Measurements from ENCODE around the gene CALN1. TPM values are rescaled to one million over a fixed set of nuclear protein-coding genes. Genes with fewer than 3 reads are reported as not detected.
"Not testable (repeated sequence)": the region's sequence is repeated elsewhere in the genome, so short reads cannot be mapped to it uniquely, and the experiment has no call there.

CALN1 gene
- polyA plus RNA-seq, 3 donors, result under 0.01 TPM; not detected in 2

DNA sequence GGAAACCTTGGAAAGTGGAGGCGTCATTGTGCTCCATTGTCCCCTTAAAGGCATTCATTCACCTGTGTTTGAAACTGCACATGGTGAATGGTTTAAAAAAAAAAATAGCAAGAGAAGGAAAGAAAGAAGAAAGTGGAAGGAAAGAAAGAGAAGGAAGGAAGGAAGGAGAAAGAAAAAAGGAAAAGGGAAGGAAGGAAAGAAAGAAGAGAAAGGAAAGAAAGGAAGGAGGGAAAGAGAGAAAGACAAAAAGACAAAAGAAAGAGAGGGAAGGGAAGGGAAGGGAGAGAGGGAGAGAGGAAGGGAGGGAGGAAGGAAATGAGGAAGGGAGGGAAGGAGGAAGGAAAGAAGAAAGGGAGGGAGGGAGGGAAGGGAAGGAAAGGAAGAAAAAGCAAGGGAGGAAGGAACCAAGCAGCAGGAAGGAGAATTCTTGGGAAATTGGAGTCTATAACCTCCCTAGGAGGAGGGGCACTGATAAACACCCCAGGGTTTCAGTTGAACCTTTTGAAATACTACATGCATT is 66.9 kb downstream of the CALN1 start:
- Histone ChIP-seq H4K20me1 (ENCODE audit: insufficient read depth, low read length) (no peaks in the 10 kb centered on the region), H3K9ac (ENCODE audit: insufficient read depth, low read length, poor library complexity, severe bottlenecking) (no peak overlapping the region), H3K27me3 (ENCODE audit: control insufficient read depth in 2 of 2, insufficient read depth in 2 of 2, low read length in 2 of 2) (no peaks in the 10 kb centered on the region), H3K79me2 (ENCODE audit: insufficient read depth, low read length) (no peaks in the 10 kb centered on the region), H2AFZ (ENCODE audit: insufficient read depth, low read depth, low read length, poor library complexity, severe bottlenecking) (no peak overlapping the region), H3K36me3 (replicated peaks in 1 of 2; ENCODE audit: control insufficient read depth in 1 of 2, insufficient read depth in 2 of 2, low read length in 2 of 2) (no peaks in the 10 kb centered on the region), H3K9me3 (replicated peaks in 1 of 2; ENCODE audit: control insufficient read depth in 1 of 2, insufficient read depth in 1 of 2, low read length in 2 of 2) (peaks cover 0 to 4% of the 10 kb centered on the region in 2 donors), H3K27ac (ENCODE audit: low read depth in 1 of 2, low read length in 2 of 2) (no peak overlapping the region), H3K4me1 (ENCODE audit: control insufficient read depth in 1 of 2, insufficient read depth in 2 of 2, low read length in 2 of 2) (no peaks in the 10 kb centered on the region), H3K4me2 (replicated peaks; ENCODE audit: extremely low read depth, low read length, poor library complexity, severe bottlenecking) (no peak overlapping the region), H3K4me3 (replicated peaks in 1 of 3; ENCODE audit: low read depth in 2 of 3, low read length in 3 of 3) (no peak overlapping the region)
- WGBS (ENCODE audit: insufficient coverage), result no CpG with 5 or more reads among the region's 1 CpG
- peaks cover 0 to 8% (median 3%) of the 10 kb centered on the region in 7 donors for H3K9me3 Mint-ChIP-seq
- intact Hi-C loops (cut with micrococcal nuclease), result no loop called here
- H3K4me1 Mint-ChIP-seq, result no peaks in the 10 kb centered on the region
- peaks cover 4 to 10% (median 4%) of the 10 kb centered on the region in 3 donors for H3K27me3 Mint-ChIP-seq (ENCODE audit: low read depth in 3 of 3)
- DNase-seq, result no peak
- peak overlapping the region in 1 of 2 donors; percentile 40 for H3K4me3 Mint-ChIP-seq
- no peak overlapping the region for H3K27ac Mint-ChIP-seq
- TF ChIP-seq, protein P1, sequence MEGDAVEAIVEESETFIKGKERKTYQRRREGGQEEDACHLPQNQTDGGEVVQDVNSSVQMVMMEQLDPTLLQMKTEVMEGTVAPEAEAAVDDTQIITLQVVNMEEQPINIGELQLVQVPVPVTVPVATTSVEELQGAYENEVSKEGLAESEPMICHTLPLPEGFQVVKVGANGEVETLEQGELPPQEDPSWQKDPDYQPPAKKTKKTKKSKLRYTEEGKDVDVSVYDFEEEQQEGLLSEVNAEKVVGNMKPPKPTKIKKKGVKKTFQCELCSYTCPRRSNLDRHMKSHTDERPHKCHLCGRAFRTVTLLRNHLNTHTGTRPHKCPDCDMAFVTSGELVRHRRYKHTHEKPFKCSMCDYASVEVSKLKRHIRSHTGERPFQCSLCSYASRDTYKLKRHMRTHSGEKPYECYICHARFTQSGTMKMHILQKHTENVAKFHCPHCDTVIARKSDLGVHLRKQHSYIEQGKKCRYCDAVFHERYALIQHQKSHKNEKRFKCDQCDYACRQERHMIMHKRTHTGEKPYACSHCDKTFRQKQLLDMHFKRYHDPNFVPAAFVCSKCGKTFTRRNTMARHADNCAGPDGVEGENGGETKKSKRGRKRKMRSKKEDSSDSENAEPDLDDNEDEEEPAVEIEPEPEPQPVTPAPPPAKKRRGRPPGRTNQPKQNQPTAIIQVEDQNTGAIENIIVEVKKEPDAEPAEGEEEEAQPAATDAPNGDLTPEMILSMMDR (IDR thresholded peaks at IDR 0.05), result no peak
- no peaks in the 10 kb centered on the region for H3K36me3 Mint-ChIP-seq

DNA sequence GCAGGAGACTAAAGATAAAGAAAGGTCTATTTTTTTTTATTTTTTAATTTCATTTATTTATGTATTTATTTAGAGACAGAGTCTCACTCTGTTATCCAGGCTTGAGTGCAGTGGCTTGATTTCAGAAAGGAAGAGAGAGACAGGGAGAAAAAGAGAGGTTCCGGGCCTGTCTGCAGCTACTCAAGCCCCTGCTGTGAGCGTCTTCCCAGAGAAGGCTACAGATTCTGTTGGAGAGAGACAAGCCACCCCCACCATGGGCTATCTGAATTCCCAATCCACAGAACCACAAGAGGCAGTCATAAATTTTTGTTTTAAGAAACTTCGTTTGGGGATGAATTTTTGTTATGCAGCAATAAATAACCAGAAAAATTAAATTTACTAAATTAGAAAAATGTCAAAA is 68.1 kb downstream of the CALN1 start:
- intact Hi-C loops (cut with micrococcal nuclease), result no loop called here
- no peaks in the 10 kb centered on the region for H3K4me1 ChIP-seq (ENCODE audit: control insufficient read depth in 1 of 2, insufficient read depth in 2 of 2, low read length in 2 of 2)
- no peak overlapping the region for H3K9ac ChIP-seq (ENCODE audit: insufficient read depth, low read length, poor library complexity, severe bottlenecking)
- H3K4me1 Mint-ChIP-seq, result no peaks in the 10 kb centered on the region
- no peak for DNase-seq
- H4K20me1 ChIP-seq (ENCODE audit: insufficient read depth, low read length), result no peaks in the 10 kb centered on the region
- no peak overlapping the region for H2AFZ ChIP-seq (ENCODE audit: insufficient read depth, low read depth, low read length, poor library complexity, severe bottlenecking)
- WGBS (ENCODE audit: insufficient coverage), result no CpG with 5 or more reads among the region's 3 CpGs
- peaks cover 2 to 16% (median 8%) of the 10 kb centered on the region in 7 donors for H3K9me3 Mint-ChIP-seq
- no peak overlapping the region for H3K27ac ChIP-seq (ENCODE audit: low read depth in 1 of 2, low read length in 2 of 2)
- no peaks in the 10 kb centered on the region for H3K36me3 Mint-ChIP-seq
- H3K27me3 Mint-ChIP-seq (ENCODE audit: low read depth in 3 of 3), result peaks cover 7 to 10% (median 8%) of the 10 kb centered on the region in 3 donors
- H3K9me3 ChIP-seq (replicated peaks in 1 of 2; ENCODE audit: control insufficient read depth in 1 of 2, insufficient read depth in 1 of 2, low read length in 2 of 2), result peaks cover 0 to 7% of the 10 kb centered on the region in 2 donors
- H3K4me2 ChIP-seq (replicated peaks; ENCODE audit: extremely low read depth, low read length, poor library complexity, severe bottlenecking), result no peak overlapping the region
- H3K4me3 Mint-ChIP-seq, result no peak overlapping the region
- no peaks in the 10 kb centered on the region for H3K36me3 ChIP-seq (replicated peaks in 1 of 2; ENCODE audit: control insufficient read depth in 1 of 2, insufficient read depth in 2 of 2, low read length in 2 of 2)
- no peak overlapping the region for H3K4me3 ChIP-seq (replicated peaks in 1 of 3; ENCODE audit: low read depth in 2 of 3, low read length in 3 of 3)
- no peak overlapping the region for H3K27ac Mint-ChIP-seq
- H3K27me3 ChIP-seq (ENCODE audit: control insufficient read depth in 2 of 2, insufficient read depth in 2 of 2, low read length in 2 of 2), result no peaks in the 10 kb centered on the region
- TF ChIP-seq, protein P1 (IDR thresholded peaks at IDR 0.05), result no peak
- no peaks in the 10 kb centered on the region for H3K79me2 ChIP-seq (ENCODE audit: insufficient read depth, low read length)

DNA sequence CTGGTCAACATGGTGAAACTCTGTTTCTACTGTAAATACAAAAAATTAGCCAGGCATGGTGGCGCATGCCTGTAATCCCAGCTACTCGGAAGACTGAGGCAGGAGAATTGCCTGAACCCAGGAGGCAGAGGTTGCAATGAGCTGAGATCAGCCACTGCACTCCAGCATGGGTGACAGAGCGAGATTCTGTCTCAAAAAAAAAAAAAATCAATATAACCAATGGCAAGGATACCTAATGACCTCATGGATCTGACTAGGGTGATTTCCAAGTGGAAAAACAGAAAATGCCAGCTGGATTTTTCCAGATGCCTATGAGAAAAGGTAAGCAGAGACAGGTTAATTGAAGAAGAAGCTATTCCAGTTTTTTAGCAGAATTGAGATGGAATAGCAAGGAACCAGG is 68.8 kb downstream of the CALN1 start:
- H3K27ac ChIP-seq (ENCODE audit: low read depth in 1 of 2, low read length in 2 of 2); H3K4me3 ChIP-seq (replicated peaks in 1 of 3; ENCODE audit: low read depth in 2 of 3, low read length in 3 of 3); H3K4me2 ChIP-seq (replicated peaks; ENCODE audit: extremely low read depth, low read length, poor library complexity, severe bottlenecking); H3K36me3 ChIP-seq (replicated peaks in 1 of 2; ENCODE audit: control insufficient read depth in 1 of 2, insufficient read depth in 2 of 2, low read length in 2 of 2); intact Hi-C loops (cut with micrococcal nuclease); H3K79me2 ChIP-seq (ENCODE audit: insufficient read depth, low read length); H3K9me3 ChIP-seq (replicated peaks in 1 of 2; ENCODE audit: control insufficient read depth in 1 of 2, insufficient read depth in 1 of 2, low read length in 2 of 2); H3K9ac ChIP-seq (ENCODE audit: insufficient read depth, low read length, poor library complexity, severe bottlenecking); H3K27ac Mint-ChIP-seq; H3K36me3 Mint-ChIP-seq; H3K4me1 Mint-ChIP-seq; H4K20me1 ChIP-seq (ENCODE audit: insufficient read depth, low read length); DNase-seq; H2AFZ ChIP-seq (ENCODE audit: insufficient read depth, low read depth, low read length, poor library complexity, severe bottlenecking); H3K27me3 ChIP-seq (ENCODE audit: control insufficient read depth in 2 of 2, insufficient read depth in 2 of 2, low read length in 2 of 2); H3K4me1 ChIP-seq (ENCODE audit: control insufficient read depth in 1 of 2, insufficient read depth in 2 of 2, low read length in 2 of 2); H3K4me3 Mint-ChIP-seq: not testable (repeated sequence)
- peaks cover 3 to 14% (median 13%) of the 10 kb centered on the region in 3 donors for H3K27me3 Mint-ChIP-seq (ENCODE audit: low read depth in 3 of 3)
- peaks cover 2 to 17% (median 8%) of the 10 kb centered on the region in 7 donors for H3K9me3 Mint-ChIP-seq
- WGBS (ENCODE audit: insufficient coverage), result 81% methylated on average over 2 of the region's 3 CpGs

Data from CD14-positive monocyte (primary cell).